Measurements from ENCODE around the gene CIAO3. TPM values are rescaled to one million over a fixed set of nuclear protein-coding genes. Genes with fewer than 3 reads are reported as not detected.

CIAO3 gene
- polyA plus RNA-seq, 1 experiment = 23.1 TPM

DNA sequence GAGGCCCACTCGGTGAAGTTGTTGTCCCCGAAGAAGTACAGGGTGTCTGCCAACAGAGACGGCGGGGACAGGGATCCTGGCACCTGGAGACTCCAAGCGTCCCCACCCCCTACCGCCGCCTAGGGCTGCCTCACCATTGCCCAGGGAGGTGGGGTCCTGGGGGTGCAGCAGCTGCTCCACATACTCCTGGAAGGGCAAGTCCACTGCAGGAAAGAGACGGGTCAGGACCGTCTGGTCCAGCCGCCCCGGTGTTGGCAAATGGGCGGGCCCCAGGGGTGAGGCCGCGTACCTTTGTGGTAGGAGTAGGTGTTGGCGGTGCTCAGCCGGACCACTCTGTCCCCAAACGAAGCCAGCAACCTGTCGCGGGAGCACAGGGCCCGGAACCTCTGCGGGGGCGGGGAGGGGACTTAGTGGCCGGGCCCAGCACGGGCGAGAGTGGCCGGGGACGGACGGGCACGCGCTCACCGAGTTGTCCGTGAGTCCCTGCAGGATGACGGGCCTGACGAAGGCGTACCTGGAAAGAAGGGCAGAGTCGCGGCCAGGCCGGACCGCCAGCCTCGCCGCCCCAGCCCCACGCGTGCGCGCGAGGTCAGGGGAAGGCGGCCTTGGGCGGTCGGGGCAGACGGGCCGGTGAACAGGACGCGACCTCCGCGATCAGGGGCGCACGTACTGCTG, 57.3 kb downstream of the CIAO3 start:
- no peak for DNase-seq (ENCODE audit: low read depth)
- no peaks in the 10 kb centered on the region for H3K27me3 ChIP-seq (ENCODE audit: control insufficient read depth, insufficient read depth, low read length)
- ChIA-PET POLR2A (no interaction called here), CTCF (interaction anchor here (1.0 kb wide), 1 partner anchor 26 kb away, joined by 3 read pairs; no protein-coding TSS in a partner anchor)
- peak overlapping the region; percentile 55 for H3K4me3 ChIP-seq (ENCODE audit: low read depth, low read length)
- H3K36me3 ChIP-seq (ENCODE audit: control insufficient read depth, insufficient read depth, low read length) = peaks cover 23% of the 10 kb centered on the region
- TF ChIP-seq, protein P1, sequence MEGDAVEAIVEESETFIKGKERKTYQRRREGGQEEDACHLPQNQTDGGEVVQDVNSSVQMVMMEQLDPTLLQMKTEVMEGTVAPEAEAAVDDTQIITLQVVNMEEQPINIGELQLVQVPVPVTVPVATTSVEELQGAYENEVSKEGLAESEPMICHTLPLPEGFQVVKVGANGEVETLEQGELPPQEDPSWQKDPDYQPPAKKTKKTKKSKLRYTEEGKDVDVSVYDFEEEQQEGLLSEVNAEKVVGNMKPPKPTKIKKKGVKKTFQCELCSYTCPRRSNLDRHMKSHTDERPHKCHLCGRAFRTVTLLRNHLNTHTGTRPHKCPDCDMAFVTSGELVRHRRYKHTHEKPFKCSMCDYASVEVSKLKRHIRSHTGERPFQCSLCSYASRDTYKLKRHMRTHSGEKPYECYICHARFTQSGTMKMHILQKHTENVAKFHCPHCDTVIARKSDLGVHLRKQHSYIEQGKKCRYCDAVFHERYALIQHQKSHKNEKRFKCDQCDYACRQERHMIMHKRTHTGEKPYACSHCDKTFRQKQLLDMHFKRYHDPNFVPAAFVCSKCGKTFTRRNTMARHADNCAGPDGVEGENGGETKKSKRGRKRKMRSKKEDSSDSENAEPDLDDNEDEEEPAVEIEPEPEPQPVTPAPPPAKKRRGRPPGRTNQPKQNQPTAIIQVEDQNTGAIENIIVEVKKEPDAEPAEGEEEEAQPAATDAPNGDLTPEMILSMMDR (IDR thresholded peaks at IDR 0.05; ENCODE audit: insufficient read depth, low read depth, low read length) = no peak

DNA sequence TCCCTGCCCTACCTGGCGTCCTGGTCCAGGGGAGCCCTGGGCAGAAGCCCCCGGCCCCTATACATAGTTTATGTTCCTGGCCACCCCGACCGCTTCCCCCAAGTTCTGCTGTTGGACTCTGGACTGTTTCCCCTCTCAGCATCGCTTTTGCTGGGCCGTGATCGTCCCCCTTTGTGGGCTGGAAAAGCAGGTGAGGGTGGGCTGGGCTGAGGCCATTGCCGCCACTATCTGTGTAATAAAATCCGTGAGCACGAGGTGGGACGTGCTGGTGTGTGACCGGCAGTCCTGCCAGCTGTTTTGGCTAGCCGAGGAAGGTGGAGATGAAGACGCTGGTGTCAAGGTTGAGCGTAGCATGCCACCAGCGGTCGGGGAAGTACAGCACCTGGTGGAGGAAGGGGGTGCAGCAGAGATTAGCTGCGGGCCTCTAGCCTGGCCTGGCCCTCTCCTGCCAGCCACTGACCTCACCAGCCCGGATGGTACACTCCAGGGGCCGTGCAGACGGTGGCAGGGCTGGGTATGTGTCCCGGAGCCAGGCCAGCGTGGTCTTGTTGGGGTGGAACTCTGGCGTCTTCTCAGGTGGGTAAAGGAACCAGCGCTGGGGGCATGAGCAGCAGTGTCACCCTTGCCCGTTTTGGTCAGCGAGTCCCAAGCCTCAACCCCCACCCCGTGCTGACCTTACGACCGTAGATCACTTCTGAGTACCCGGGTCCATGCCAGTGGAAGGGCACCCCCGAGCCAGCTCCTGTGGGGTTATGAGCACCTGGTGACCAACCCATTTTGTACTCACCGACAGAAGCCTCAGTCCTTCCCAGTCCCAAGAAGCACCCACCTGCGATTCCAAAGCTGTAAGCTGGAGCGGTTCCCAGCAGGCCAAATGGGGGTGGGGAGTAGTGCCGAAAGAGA, 58.1 kb downstream of the CIAO3 start:
- Histone ChIP-seq H3K4me3 (ENCODE audit: low read depth, low read length) (no peak overlapping the region; the same call in 1 of the 2 replicates), H3K36me3 (ENCODE audit: control insufficient read depth, insufficient read depth, low read length) (peaks cover 23% of the 10 kb centered on the region), H3K27me3 (ENCODE audit: control insufficient read depth, insufficient read depth, low read length) (no peaks in the 10 kb centered on the region)
- POLR2A ChIA-PET = no interaction called here
- CTCF ChIA-PET = interaction anchor here (4.5 kb wide), 1 partner anchor 15 kb away, joined by 20 read pairs; the partner anchor contains the start of gene RHOT2
- TF ChIP-seq, protein P1 (IDR thresholded peaks at IDR 0.05; ENCODE audit: insufficient read depth, low read depth, low read length) = no peak
- DNase-seq (ENCODE audit: low read depth) = no peak

DNA sequence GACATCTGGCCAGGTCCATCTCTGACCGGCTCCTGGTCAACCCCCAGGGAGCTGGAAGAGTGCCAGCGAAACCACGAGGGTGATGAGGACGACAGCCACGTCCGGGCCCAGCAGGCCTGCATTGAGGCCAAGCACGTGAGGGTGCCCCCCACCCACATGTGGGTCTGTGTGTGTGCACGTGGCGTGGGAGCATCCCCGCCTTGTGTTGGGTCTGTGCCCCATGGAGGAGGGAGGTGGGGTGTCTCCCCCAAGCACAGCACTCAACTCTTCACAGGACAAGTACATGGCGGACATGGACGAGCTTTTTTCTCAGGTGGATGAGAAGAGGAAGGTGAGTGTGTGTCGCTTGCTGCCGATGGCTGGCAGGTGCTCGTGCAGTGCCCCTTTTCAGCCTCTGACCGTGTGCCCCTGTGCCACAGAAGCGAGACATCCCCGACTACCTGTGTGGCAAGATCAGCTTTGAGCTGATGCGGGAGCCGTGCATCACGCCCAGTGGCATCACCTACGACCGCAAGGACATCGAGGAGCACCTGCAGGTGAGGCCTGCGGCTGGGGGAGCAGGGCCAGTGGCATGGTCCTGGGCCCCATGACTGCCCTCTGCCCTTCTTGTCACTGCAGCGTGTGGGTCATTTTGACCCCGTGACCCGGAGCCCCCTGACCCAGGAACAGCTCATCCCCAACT, 58.9 kb downstream of the CIAO3 start:
- POLR2A ChIA-PET = no interaction called here
- Histone ChIP-seq H3K4me3 (ENCODE audit: low read depth, low read length) (no peak overlapping the region), H3K27me3 (ENCODE audit: control insufficient read depth, insufficient read depth, low read length) (no peaks in the 10 kb centered on the region), H3K36me3 (ENCODE audit: control insufficient read depth, insufficient read depth, low read length) (peaks cover 23% of the 10 kb centered on the region)
- TF ChIP-seq, protein P1 (IDR thresholded peaks at IDR 0.05; ENCODE audit: insufficient read depth, low read depth, low read length) = no peak
- CTCF ChIA-PET = interaction anchor here (1.4 to 4.5 kb wide), 2 partner anchors 14 to 38 kb away, joined by 4 to 20 read pairs; partner anchors contain the start of gene RHOT2
- DNase-seq (ENCODE audit: low read depth) = no peak

DNA sequence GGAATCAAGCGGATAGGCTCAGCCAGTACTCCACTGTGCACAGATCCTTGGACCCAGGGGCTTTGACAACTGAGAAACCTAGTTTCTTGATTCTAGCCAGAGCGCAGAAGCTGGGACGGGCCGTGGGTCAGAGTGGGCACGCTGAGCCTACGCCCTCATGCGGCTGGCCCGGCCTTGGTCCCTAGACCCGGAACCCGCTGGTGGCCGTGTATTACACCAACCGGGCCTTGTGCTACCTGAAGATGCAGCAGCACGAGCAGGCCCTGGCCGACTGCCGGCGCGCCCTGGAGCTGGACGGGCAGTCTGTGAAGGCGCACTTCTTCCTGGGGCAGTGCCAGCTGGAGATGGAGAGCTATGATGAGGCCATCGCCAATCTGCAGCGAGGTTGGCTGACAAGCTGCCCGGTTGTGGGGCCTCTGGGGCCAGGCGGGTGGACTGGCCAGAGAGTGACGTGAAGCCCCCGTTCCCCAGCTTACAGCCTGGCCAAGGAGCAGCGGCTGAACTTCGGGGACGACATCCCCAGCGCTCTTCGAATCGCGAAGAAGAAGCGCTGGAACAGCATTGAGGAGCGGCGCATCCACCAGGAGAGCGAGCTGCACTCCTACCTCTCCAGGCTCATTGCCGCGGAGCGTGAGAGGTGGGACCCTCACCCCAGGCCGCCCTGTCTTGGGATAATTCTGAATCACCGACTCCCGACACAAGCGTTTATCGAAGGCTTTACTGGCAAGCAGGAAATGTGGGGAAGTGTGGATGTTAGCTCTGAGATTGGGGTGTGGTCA, 59.6 kb downstream of the CIAO3 start:
- no peak for DNase-seq (ENCODE audit: low read depth)
- TF ChIP-seq, protein P1 (IDR thresholded peaks at IDR 0.05; ENCODE audit: insufficient read depth, low read depth, low read length) = peak; percentile 21; the same call in 1 of the 2 replicates
- ChIA-PET POLR2A (no interaction called here), CTCF (interaction anchor here (1.3 to 4.5 kb wide), 3 partner anchors 14 to 39 kb away, joined by 4 to 20 read pairs (median 7); partner anchors contain the start of gene RHOT2)
- peaks cover 21% of the 10 kb centered on the region for H3K36me3 ChIP-seq (ENCODE audit: control insufficient read depth, insufficient read depth, low read length)
- H3K27me3 ChIP-seq (ENCODE audit: control insufficient read depth, insufficient read depth, low read length) = no peaks in the 10 kb centered on the region
- peak overlapping the region; percentile 69 for H3K4me3 ChIP-seq (ENCODE audit: low read depth, low read length)
